ENCODE results near the gene MCF2L2.

MCF2L2 gene

DNA sequence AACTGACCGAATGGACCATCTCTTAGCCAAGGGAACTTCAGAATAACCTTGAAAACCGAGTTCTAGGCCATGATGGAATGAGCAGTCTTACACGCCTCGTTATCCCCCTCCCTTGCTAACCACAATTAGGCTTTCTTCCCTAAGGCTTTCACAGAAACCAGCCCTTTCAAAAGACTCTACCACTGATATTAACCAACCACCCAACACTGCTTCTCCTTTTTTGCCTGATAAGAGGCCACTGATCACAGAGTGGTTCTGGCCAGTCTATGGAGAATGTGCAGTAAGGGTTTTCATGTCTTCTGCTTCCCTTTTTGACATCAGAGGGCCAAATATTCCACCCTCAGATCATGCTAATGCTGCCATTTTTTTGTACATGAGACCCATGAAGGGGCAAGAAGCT lies 59.3 kb downstream of the MCF2L2 start:
- no peak for DNase-seq (ENCODE audit: low spot score)
- TF ChIP-seq CTCF (conservative IDR thresholded peaks at IDR 0.05; ENCODE audit: low read depth): no peak
- ChIA-PET POLR2A (ENCODE audit: low non-redundant PET) (no interaction called here), CTCF (interaction anchor here (0.6 to 0.7 kb wide), 2 partner anchors 115 to 144 kb away, joined by 3 to 4 read pairs; no protein-coding TSS in a partner anchor)
- no peak overlapping the region for H3K27ac ChIP-seq

- POLR2A ChIA-PET (ENCODE audit: low non-redundant PET): no interaction called here
Observed at GRCh38 chr3:183360971-183361624, 67.3 kb downstream of the MCF2L2 start.

GRCh38 chr3:183359036-183359435 lies 69.4 kb downstream of the MCF2L2 start:
- no peak for TF ChIP-seq CTCF (conservative IDR thresholded peaks at IDR 0.05; ENCODE audit: low read depth)
- no peak for DNase-seq (ENCODE audit: low spot score)
- H3K27ac ChIP-seq: no peak overlapping the region
- POLR2A ChIA-PET (ENCODE audit: low non-redundant PET): no interaction called here
- CTCF ChIA-PET: no interaction called here

More at GRCh38 chr3:183360971-183361624, 67.3 kb downstream of the MCF2L2 start:
- CTCF ChIA-PET: no interaction called here
- no peak for DNase-seq (ENCODE audit: low spot score)
- TF ChIP-seq CTCF (conservative IDR thresholded peaks at IDR 0.05; ENCODE audit: low read depth): no peak
- no peak overlapping the region for H3K27ac ChIP-seq

DNA sequence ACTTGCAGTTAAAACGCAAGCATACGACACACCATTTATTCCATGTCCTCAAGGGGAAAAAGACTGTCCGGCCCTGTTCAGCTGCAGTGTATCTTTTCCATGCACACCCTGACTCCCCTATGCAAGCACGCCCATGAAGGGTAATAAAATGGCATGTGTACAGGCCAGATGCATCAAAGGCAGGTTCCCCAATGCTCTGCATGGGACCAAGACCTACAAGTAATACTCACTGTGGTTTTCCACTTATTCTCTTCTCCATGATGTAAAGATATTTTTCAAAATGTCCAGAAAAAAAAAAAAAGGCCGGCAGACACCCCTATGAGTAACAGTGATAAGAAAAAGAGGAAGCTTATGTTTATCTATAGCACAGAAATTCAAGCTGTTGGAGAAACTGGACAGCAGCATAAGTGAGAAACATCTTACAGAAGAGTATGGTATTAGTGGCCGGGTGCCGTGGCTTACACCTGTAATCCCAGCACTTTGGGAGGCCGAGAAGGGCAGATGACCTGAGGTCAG lies 70.8 kb downstream of the MCF2L2 start:
- no peak for TF ChIP-seq CTCF (conservative IDR thresholded peaks at IDR 0.05; ENCODE audit: low read depth)
- ChIA-PET POLR2A (ENCODE audit: low non-redundant PET) (no interaction called here), CTCF (no interaction called here)
- DNase-seq (ENCODE audit: low spot score): no peak
- H3K27ac ChIP-seq: no peak overlapping the region

DNA sequence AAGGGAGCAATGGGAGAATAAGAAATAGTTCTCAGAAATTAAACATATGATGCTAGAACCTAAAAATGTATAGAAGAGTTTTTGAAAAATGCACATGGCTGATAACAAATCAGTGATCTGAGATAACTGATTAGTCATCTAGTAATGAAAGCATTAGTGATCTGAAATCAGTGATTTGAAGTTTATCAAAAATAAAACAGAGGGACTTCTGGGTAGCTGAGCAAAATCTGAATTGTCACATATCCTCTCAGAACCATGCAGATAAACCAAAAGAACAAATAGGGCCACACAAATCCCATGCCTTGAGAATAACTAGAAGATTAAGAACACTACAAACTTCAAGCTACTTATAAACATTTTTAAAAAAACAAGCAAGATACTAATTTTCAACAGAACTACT lies 71.5 kb downstream of the MCF2L2 start:
- POLR2A ChIA-PET (ENCODE audit: low non-redundant PET): no interaction called here
- no peak for TF ChIP-seq CTCF (conservative IDR thresholded peaks at IDR 0.05; ENCODE audit: low read depth)
- H3K27ac ChIP-seq: no peak overlapping the region
- no peak for DNase-seq (ENCODE audit: low spot score)
- CTCF ChIA-PET: no interaction called here

GRCh38 chr3:183354874-183355273 lies 73.5 kb downstream of the MCF2L2 start:
- ChIA-PET CTCF (no interaction called here), POLR2A (ENCODE audit: low non-redundant PET) (no interaction called here)
- H3K27ac ChIP-seq: no peak overlapping the region
- DNase-seq (ENCODE audit: low spot score): no peak
- no peak for TF ChIP-seq CTCF (conservative IDR thresholded peaks at IDR 0.05; ENCODE audit: low read depth)

Data from RWPE1 (cell line).